Activated CD4-positive, alpha-beta T cell treated with anti-CD3 and anti-CD28 coated beads for 36 hours (primary cell): ENCODE results near the gene APOBEC3A. TPM values are rescaled to one million over a fixed set of nuclear protein-coding genes. Genes with fewer than 3 reads are reported as not detected.
A peak's percentile ranks its signal among the peaks of the same experiment; 100 is the strongest.
"Not testable (repeated sequence)": the region's sequence is repeated elsewhere in the genome, so short reads cannot be mapped to it uniquely, and the experiment has no call there.

Experiments used
- ATAC-seq: fragments of 200-7000 bp; cut with Tn5 transposase; one replicate; pipeline ENCODE4 v1.10.0; 2021; ENCODE audit warnings: mild to moderate bottlenecking, moderate library complexity
- CTCF ChIA-PET: fragments of 350-600 bp; sonication (Branson Sonifier 250); formaldehyde crosslinking; loops from one replicate; lab custom pipeline; 2021; ENCODE audit warnings: antibody characterized with exemption; lab: Charles Lee
- POLR2A ChIA-PET: fragments of 350-600 bp; sonication (Branson Sonifier 250); formaldehyde crosslinking; loops from one replicate; lab custom pipeline; 2021; ENCODE audit warnings: antibody characterized with exemption, inconsistent platforms; lab: Charles Lee
- DNase-seq: peaks from one replicate; pipeline ENCODE4 v3.0.0-alpha.2; 2020
- H3K27ac Mint-ChIP-seq: one replicate; pipeline ENCODE4 v1.8.0; 2021; ENCODE audit warnings: mixed read lengths
- H3K27me3 Mint-ChIP-seq: one replicate; pipeline ENCODE4 v1.8.0; 2021; ENCODE audit warnings: mixed read lengths
- H3K36me3 Mint-ChIP-seq: one replicate; pipeline ENCODE4 v1.8.0; 2021; ENCODE audit warnings: low read depth, mixed read lengths
- H3K4me1 Mint-ChIP-seq: one replicate; pipeline ENCODE4 v1.8.0; 2021; ENCODE audit warnings: mixed read lengths
- H3K4me3 Mint-ChIP-seq: one replicate; pipeline ENCODE4 v1.8.0; 2021; ENCODE audit warnings: mild to moderate bottlenecking, moderate library complexity, mixed read lengths
- H3K9me3 Mint-ChIP-seq: one replicate; pipeline ENCODE4 v1.8.0; 2021; ENCODE audit warnings: low read depth, mixed read lengths
- intact Hi-C, 2 experiments: fragments of 100-400 bp; cut with DNase I in 1 of 2; cut with micrococcal nuclease in 1 of 2; formaldehyde crosslinking; loops; one replicate each; pipeline versions ENCODE4 v1.14.2 to v1.15.1; 2022 to 2024; cut with DNase I, micrococcal nuclease
- total RNA-seq, 2 experiments: library from RNA; stranded (reverse); gene quantifications; one replicate each; pipeline ENCODE4 v1.2.3, GENCODE V29; 2021

APOBEC3A gene
- total RNA-seq, 2 experiments from 2014 or later: not detected

DNA sequence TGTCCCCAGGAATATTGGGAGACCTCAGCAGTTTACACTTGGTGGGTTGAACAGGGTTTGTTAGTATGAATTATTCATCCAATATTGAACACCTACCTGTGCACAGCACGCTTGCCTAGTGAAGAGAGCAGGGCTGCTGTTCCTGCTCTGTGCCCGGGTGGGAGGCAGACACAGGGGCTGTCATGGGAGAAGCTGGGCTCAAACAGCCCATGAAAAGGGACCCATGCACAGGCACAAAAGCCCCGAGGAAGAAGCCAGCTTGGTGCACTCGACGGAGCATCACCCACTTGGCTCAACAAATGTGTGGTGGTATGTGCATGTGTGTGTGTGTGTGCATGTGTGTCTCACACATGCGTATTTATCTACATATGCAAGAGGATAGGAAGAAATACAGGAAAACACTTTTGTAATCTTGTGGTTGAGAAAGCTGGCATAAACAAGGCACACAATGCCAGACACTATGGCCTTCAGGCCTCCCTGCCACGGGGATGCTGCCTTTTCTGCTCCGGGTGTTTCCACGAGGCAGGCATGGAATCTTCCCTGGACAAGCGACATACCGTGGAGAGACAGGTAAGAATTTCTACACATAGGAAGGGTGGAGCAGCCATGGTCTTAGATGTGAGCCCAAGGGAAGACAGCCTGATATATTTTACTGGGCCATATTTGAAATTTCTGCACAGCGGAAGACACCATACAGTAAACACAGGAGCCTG is 5.0 kb upstream of the APOBEC3A start:
- H3K4me3 Mint-ChIP-seq: no peak overlapping the region
- peaks cover 12% of the 10 kb centered on the region for H3K27me3 Mint-ChIP-seq
- H3K9me3 Mint-ChIP-seq: no peaks in the 10 kb centered on the region
- peaks cover 33% of the 10 kb centered on the region for H3K4me1 Mint-ChIP-seq
- ChIA-PET CTCF (interaction anchor here (0.6 to 3.6 kb wide), 11 partner anchors 10 to 183 kb away, joined by 3 to 26 read pairs (median 4); partner anchors contain the start of gene CBX6), POLR2A (interaction anchor here (0.7 to 1.0 kb wide), 3 partner anchors 78 to 184 kb away, joined by 3 to 5 read pairs (median 3); no protein-coding TSS in a partner anchor)
- H3K27ac Mint-ChIP-seq: peak overlapping the region; percentile 11
- intact Hi-C loops: no loop called here
- ATAC-seq (no peak), DNase-seq (no peak)
- no peaks in the 10 kb centered on the region for H3K36me3 Mint-ChIP-seq

DNA sequence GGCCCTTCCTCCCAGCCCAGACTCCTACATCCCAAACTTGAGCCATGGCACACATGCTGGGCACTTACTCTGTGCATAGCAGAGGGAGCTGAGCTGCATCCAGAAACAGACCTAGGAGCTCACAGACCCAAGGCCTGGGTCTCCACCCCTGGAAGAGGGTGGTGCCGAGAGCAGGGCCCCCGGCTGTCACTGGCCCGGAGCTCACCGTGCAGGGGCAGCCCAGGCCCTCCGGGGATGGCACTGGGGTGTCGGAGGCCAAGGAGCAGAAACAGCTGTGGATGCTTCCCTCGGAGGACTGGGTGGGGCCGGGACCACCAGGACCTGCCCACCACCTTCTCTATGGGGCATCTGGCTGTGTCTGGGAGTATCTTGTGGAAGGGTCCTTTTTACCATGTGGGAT is 4.3 kb upstream of the APOBEC3A start:
- Mint-ChIP-seq H3K9me3 (no peaks in the 10 kb centered on the region), H3K27me3 (peaks cover 8% of the 10 kb centered on the region), H3K4me3 (no peak overlapping the region), H3K36me3 (no peaks in the 10 kb centered on the region), H3K4me1 (peaks cover 26% of the 10 kb centered on the region), H3K27ac (peak overlapping the region; percentile 93)
- intact Hi-C loops: no loop called here
- CTCF ChIA-PET: interaction anchor here (0.8 to 3.6 kb wide), 6 partner anchors 12 to 183 kb away, joined by 3 to 26 read pairs (median 4); partner anchors contain the start of gene CBX6
- DNase-seq: no peak
- POLR2A ChIA-PET: interaction anchor here (0.7 to 2.1 kb wide), 3 partner anchors 79 to 183 kb away, joined by 3 to 5 read pairs (median 5); partner anchors contain the start of gene CBX6
- no peak for ATAC-seq

DNA sequence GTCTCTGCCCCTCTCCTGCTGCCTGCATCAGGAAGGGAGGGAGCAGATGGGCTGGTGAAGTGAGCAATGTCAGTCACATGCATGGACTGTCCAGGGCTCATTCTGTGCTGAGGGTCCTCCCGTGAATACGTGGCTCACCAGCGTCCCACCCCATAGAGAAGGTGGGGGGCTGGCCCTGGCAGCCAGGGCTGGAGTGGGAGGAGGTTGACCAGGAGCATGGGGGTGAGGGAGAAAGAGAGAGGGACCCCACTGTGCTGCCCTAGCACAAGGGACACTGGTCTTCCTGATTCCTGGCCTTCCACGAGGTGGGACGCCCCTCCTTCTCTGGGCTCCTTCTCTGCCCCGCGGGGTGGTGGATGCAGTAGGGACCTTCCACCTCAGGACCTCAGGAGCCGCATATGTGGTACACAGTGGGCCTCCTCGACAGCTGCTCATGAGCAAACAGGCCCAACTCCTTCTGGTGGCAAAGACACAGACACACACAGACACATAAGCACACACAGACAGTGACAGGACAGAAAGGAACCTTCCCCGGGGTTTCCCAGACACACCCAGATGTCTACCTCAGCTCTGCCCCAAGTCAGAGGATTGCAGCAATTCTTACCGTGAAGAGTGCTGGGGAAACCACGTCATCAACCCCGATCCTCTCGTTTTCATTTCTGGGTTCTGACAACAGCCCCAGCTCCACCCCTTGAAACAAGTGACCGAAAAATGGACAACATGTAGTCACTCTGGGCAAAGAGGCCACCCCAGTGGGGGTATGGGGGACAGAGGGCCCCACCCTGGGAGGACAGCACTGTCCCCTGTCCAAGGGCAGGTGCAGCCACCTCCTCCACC is 3.6 kb upstream of the APOBEC3A start:
- ChIA-PET CTCF (interaction anchor here (0.6 to 3.6 kb wide), 10 partner anchors 11 to 184 kb away, joined by 3 to 26 read pairs (median 4); partner anchors contain the start of gene CBX6), POLR2A (interaction anchor here (0.7 to 2.1 kb wide), 5 partner anchors 11 to 82 kb away, joined by 3 to 19 read pairs (median 4); partner anchors contain the start of gene CBX6)
- Mint-ChIP-seq H3K27me3 (peaks cover 8% of the 10 kb centered on the region), H3K9me3 (no peaks in the 10 kb centered on the region), H3K36me3 (no peaks in the 10 kb centered on the region), H3K4me1 (peaks cover 24% of the 10 kb centered on the region), H3K4me3 (peak overlapping the region; percentile 60), H3K27ac (peak overlapping the region; percentile 93)
- intact Hi-C loops: loop anchor here (1.0 kb wide), 5 partner anchors 12 to 164 kb away; no protein-coding TSS in a partner anchor
- ATAC-seq: peak; percentile 95
- DNase-seq: peak; percentile 90

DNA sequence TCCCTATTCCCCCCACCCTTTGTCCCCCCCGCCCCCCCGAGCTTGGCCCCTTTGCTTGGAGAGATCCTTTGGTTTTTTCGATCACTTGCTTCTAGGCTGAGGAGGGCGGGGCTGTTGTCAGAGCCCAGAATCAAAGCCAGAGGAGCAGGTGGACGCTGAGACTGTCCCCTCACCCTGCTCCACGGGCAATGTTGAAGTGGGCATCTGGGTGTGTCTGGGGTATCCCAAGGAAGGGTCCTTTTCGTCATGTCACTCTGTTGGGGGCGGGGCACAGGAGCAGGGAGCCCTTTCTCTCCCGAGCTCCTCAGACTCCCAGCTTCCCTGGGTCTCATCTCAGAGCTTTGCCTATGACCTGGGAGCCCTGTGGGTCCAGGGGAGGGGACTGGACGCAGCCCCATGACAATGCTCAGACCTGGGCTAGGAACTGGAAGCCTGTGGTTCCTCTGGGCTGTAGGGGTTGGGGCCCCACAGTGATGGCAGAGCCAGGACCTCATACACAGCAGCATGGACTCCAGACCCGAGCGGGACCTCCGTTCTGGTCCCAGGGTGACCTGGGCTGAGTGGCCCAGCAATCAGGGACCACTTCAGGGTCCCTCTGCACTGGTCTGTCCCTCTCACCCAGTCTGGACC is 2.9 kb upstream of the APOBEC3A start:
- peaks cover 24% of the 10 kb centered on the region for H3K4me1 Mint-ChIP-seq
- H3K27me3 Mint-ChIP-seq: peaks cover 6% of the 10 kb centered on the region
- intact Hi-C loops: loop anchor here (1.0 kb wide), 5 partner anchors 13 to 163 kb away; no protein-coding TSS in a partner anchor
- DNase-seq: peak; percentile 12
- H3K27ac Mint-ChIP-seq: peak overlapping the region; percentile 93
- no peaks in the 10 kb centered on the region for H3K36me3 Mint-ChIP-seq
- CTCF ChIA-PET: interaction anchor here (0.6 to 3.6 kb wide), 7 partner anchors 13 to 345 kb away, joined by 3 to 26 read pairs (median 4); partner anchors contain the start of gene CBX6
- no peak for ATAC-seq
- POLR2A ChIA-PET: interaction anchor here (0.7 to 2.1 kb wide), 4 partner anchors 13 to 83 kb away, joined by 3 to 19 read pairs (median 4); partner anchors contain the start of gene CBX6
- no peak overlapping the region for H3K4me3 Mint-ChIP-seq
- no peaks in the 10 kb centered on the region for H3K9me3 Mint-ChIP-seq

DNA sequence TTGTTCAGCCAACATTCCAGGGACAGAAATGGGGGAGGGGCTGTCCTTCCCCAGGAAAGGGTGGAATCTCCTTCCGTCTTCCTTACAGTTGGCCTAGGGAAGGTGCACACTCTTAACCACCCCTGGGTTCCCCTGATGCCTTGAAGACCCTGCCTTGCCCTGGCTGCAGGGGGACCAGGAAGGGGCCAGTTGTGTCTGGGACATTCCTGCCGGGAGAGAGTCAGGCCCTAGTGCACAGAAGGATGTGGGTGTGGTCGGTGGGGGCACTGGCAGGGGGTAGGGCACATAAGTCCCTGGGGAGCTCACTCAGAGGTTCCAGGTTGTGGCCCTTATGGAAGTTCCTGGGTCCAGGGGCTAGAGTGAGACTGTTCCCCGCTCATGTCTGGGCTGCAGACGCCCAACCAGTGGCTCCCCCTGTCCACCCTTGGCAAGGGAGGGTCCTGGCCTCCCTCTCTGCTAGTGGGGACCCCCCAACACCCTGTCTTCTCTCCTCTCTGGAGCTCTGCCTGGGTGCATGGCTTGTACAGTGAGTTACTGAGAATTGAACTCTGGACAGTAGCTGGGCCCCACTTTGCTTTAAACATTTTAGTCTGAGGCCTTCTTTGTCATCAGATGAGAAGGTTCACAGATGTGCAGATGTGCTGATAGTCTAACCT is 2.0 kb upstream of the APOBEC3A start:
- CTCF ChIA-PET: interaction anchor here (1.1 to 3.6 kb wide), 2 partner anchors 14 to 85 kb away, joined by 3 to 26 read pairs; partner anchors contain the start of gene CBX6
- Mint-ChIP-seq H3K27ac (peak overlapping the region; percentile 93), H3K27me3 (peaks cover 6% of the 10 kb centered on the region), H3K4me3 (no peak overlapping the region), H3K4me1 (peaks cover 24% of the 10 kb centered on the region), H3K9me3 (no peaks in the 10 kb centered on the region), H3K36me3 (no peaks in the 10 kb centered on the region)
- no peak for ATAC-seq
- no peak for DNase-seq
- intact Hi-C loops: no loop called here
- POLR2A ChIA-PET: no interaction called here

DNA sequence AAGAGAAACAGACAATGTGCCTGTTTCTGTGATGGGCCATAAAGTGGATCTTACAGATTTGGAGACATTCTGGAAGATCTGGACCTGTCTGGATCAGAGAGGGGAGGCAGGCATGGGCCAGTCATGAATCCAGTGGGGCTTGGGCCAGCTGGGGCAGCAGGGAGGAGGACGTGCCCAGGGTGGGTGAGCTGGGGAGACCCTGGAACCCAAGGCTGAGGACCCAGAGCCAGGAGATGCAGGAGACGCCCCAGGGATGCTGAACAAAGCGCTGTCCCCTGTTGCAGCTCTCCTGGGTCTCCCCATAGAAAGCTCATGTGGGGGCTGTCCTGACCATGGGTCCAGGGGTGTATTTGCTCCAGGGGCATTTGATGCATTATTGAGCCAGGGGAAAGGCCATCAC is 1.5 kb upstream of the APOBEC3A start:
- CTCF ChIA-PET: interaction anchor here (1.1 to 3.6 kb wide), 2 partner anchors 14 to 85 kb away, joined by 3 to 26 read pairs; partner anchors contain the start of gene CBX6
- Mint-ChIP-seq H3K27ac (peak overlapping the region; percentile 93), H3K4me3 (no peak overlapping the region), H3K4me1 (peaks cover 24% of the 10 kb centered on the region), H3K9me3 (no peaks in the 10 kb centered on the region), H3K27me3 (peaks cover 6% of the 10 kb centered on the region), H3K36me3 (no peaks in the 10 kb centered on the region)
- POLR2A ChIA-PET: no interaction called here
- DNase-seq (no peak), ATAC-seq (no peak)
- intact Hi-C loops: no loop called here

DNA sequence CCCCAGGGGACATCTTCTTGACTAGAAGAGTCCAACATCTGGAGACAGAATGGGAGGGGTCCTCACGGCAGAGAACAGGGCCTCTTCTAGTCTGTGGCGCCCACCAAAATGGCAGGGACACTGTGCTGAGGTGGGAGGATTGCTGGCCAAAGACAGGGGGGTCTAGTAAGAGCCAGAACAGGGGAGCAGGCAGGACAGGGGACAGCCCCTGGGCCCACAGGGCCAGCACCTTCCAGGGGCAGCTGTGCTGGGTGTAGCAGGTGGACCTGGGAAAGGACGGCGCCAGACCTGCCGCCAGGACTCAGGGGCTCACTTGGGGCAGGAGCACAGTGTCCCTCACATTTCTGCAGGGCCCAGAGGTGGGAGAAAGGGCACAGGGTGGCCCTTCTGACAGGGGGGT is 858 bp upstream of the APOBEC3A start:
- Mint-ChIP-seq H3K9me3 (no peaks in the 10 kb centered on the region), H3K27me3 (peaks cover 6% of the 10 kb centered on the region)

DNA sequence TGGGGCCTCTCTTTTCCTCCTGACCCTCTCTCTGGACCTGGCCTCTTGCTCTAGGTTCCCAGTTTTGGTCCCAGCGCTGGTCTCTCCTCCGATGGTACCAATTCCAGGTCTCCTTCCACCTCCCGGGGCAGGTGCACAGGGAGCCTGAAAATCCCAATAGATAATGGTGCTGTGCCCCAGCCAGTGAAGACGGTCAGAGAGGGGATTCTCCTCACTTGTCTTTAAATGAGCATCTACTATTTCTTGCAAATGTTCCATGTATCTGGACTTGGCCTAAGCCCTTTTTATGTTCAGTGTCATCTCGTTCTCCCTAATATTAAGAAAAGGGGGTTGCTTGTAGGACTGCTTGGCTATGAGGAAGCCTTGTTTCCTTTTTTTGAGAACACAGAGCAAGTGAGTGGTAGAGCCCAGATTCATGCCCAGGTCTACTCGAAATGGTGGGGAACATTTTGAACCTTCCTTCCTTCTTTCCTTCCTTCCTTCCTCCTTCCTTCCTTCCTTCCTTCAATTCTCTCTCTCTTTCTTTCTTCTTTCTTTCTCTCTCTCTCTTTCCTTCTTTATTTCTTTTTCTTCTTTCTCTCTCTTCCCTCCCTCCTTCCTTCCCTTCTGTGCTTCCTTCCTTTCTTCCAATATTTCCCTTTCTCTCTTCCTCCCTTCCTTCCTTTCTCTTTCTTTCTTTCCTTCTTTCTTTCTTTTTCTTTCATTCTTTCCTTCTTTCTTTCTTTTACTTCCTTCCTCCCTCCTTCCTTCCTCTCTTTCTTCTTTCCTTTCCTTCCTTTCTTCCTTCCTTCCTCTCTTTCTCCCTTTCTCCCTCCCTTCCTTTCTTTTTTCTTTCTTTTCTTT is 620 bp downstream of the APOBEC3A start:
- POLR2A ChIA-PET: no interaction called here
- intact Hi-C loops: no loop called here
- Mint-ChIP-seq H3K4me3 (no peak overlapping the region), H3K4me1 (peaks cover 20% of the 10 kb centered on the region), H3K9me3 (no peaks in the 10 kb centered on the region), H3K27ac (peak overlapping the region; percentile 31), H3K36me3 (no peaks in the 10 kb centered on the region), H3K27me3 (peaks cover 6% of the 10 kb centered on the region)
- CTCF ChIA-PET: interaction anchor here (1.7 kb wide), 1 partner anchor 88 kb away, joined by 7 read pairs; no protein-coding TSS in a partner anchor
- no peak for DNase-seq
- ATAC-seq: no peak

More for the DNA sequence above, 858 bp upstream of the APOBEC3A start:
- H3K36me3 Mint-ChIP-seq: no peaks in the 10 kb centered on the region
- intact Hi-C loops: no loop called here
- H3K4me3 Mint-ChIP-seq: no peak overlapping the region
- POLR2A ChIA-PET: interaction anchor here (0.6 kb wide), 1 partner anchor 32 kb away, joined by 4 read pairs; no protein-coding TSS in a partner anchor
- ATAC-seq (no peak), DNase-seq (no peak)
- CTCF ChIA-PET: interaction anchor here (1.1 to 1.7 kb wide), 2 partner anchors 15 to 86 kb away, joined by 3 to 7 read pairs; no protein-coding TSS in a partner anchor
- peaks cover 23% of the 10 kb centered on the region for H3K4me1 Mint-ChIP-seq
- peak overlapping the region; percentile 78 for H3K27ac Mint-ChIP-seq

DNA sequence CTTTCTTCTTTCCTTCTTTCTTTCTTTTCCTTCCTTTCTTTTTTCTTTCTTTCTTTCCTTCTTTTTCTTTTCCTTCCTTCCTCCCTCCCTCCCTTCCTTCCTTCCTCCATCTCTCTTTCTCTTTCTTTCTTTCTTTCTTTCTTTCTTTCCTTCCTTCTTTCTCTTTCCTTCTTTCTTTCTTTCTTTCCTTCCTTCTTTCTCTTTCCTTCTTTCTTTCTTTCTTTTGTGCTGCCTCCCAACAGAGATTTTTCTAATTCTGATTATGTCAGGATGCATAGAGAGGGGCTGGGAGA is 1.2 kb downstream of the APOBEC3A start:
- intact Hi-C loops, H3K36me3 Mint-ChIP-seq, CTCF ChIA-PET, DNase-seq, H3K27me3 Mint-ChIP-seq, H3K27ac Mint-ChIP-seq, POLR2A ChIA-PET, ATAC-seq, H3K4me3 Mint-ChIP-seq, H3K9me3 Mint-ChIP-seq: not testable (repeated sequence)
- H3K4me1 Mint-ChIP-seq: peaks cover 17% of the 10 kb centered on the region

DNA sequence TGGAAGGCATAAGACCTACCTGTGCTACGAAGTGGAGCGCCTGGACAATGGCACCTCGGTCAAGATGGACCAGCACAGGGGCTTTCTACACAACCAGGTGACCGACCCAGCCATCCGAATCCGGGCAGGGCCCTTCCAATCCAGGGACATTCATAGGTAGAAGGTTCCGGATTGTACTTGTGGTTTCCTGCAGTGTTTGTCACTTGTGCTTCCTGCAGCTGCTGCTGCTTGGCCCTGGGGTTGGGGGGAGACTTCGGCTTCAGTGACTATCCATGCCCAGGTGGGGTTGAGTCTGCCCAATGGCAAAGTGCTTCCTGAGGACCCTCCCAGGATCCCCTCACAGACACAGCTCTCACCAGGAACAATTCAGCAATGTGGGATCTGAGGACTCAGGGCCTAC is 2.2 kb downstream of the APOBEC3A start:
- no peak overlapping the region for H3K4me3 Mint-ChIP-seq
- ChIA-PET POLR2A (no interaction called here), CTCF (no interaction called here)
- H3K27me3 Mint-ChIP-seq: peaks cover 6% of the 10 kb centered on the region
- ATAC-seq (no peak), DNase-seq (no peak)
- peaks cover 12% of the 10 kb centered on the region for H3K4me1 Mint-ChIP-seq
- no peak overlapping the region for H3K27ac Mint-ChIP-seq
- intact Hi-C loops: no loop called here
- H3K9me3 Mint-ChIP-seq: no peaks in the 10 kb centered on the region
- no peaks in the 10 kb centered on the region for H3K36me3 Mint-ChIP-seq
